ENCODE results near the gene ESR1.

Gene ESR1

GRCh38 chr6:151808371-151809241 is 1.1 kb downstream of the ESR1 start:
- H3K4me3 ChIP-seq (ENCODE audit: low read depth, low read length): no peak overlapping the region
- no peak for DNase-seq (ENCODE audit: low read depth, low spot score)
- in situ Hi-C loops (cut with HindIII; ENCODE audit: low sequenced_read_pairs): no loop called here
- TF ChIP-seq CTCF (IDR thresholded peaks at IDR 0.05; ENCODE audit: low read depth, low read length): no peak

- in situ Hi-C loops (cut with HindIII; ENCODE audit: low sequenced_read_pairs): no loop called here
- no peak overlapping the region for H3K4me3 ChIP-seq (ENCODE audit: low read depth, low read length)
- no peak for DNase-seq (ENCODE audit: low read depth, low spot score)
- no peak for TF ChIP-seq CTCF (IDR thresholded peaks at IDR 0.05; ENCODE audit: low read depth, low read length)
Measured at GRCh38 chr6:151811081-151811480, 3.6 kb downstream of the ESR1 start.

- in situ Hi-C loops (cut with HindIII; ENCODE audit: low sequenced_read_pairs): no loop called here
- TF ChIP-seq CTCF (IDR thresholded peaks at IDR 0.05; ENCODE audit: low read depth, low read length): no peak
- H3K4me3 ChIP-seq (ENCODE audit: low read depth, low read length): no peak overlapping the region
- no peak for DNase-seq (ENCODE audit: low read depth, low spot score)
Measured at GRCh38 chr6:151813858-151814257, 6.4 kb downstream of the ESR1 start.

DNA sequence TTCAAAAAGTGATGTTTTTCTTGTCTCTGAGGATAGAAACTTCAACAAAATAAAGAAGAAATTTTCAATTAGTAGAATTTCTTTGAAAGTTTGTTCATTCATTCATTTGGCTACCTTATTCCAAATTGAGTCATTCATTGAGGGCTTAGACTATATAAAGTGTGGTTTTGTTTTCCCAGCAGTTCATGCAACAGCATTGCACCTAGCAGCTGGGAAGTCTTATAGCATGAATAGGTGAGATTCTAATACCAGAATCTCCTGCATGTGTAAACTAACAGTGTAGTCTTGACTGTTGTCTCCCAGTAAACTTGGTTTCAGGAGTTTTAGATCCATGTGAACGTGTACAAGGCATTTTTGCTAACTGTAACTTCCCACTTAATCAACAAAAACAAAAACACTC is 7.1 kb downstream of the ESR1 start:
- H3K4me3 ChIP-seq (ENCODE audit: low read depth, low read length): no peak overlapping the region
- no peak for DNase-seq (ENCODE audit: low read depth, low spot score)
- in situ Hi-C loops (cut with HindIII; ENCODE audit: low sequenced_read_pairs): no loop called here
- TF ChIP-seq CTCF (IDR thresholded peaks at IDR 0.05; ENCODE audit: low read depth, low read length): no peak

- DNase-seq (ENCODE audit: low read depth, low spot score): no peak
- no peak overlapping the region for H3K4me3 ChIP-seq (ENCODE audit: low read depth, low read length)
- in situ Hi-C loops (cut with HindIII; ENCODE audit: low sequenced_read_pairs): no loop called here
- TF ChIP-seq CTCF (IDR thresholded peaks at IDR 0.05; ENCODE audit: low read depth, low read length): no peak
Measured at GRCh38 chr6:151822252-151823111, 15.0 kb downstream of the ESR1 start.

GRCh38 chr6:151826517-151827142 is 19.1 kb downstream of the ESR1 start:
- H3K4me3 ChIP-seq (ENCODE audit: low read depth, low read length): no peak overlapping the region
- TF ChIP-seq CTCF (IDR thresholded peaks at IDR 0.05; ENCODE audit: low read depth, low read length): no peak
- in situ Hi-C loops (cut with HindIII; ENCODE audit: low sequenced_read_pairs): no loop called here
- no peak for DNase-seq (ENCODE audit: low read depth, low spot score)

Measured in astrocyte of the spinal cord (primary cell).